HL-60 (cell line): ENCODE data around the gene PDXP.

Experiments used
- CTCF ChIP-seq: IDR thresholded peaks from one replicate; pipeline ENCODE4 v1.5.1; 2011; ENCODE audit warnings: low read length, control low read depth, inconsistent platforms; ENCODE audit not compliant: insufficient read depth
- POLR2AphosphoS5 ChIP-seq: IDR thresholded peaks from 2 replicates; pipeline ENCODE4 v1.6.1; 2012; ENCODE audit warnings: low read depth

GRCh38 chr22:37624876-37625275 is 33.6 kb upstream of the PDXP start:
- no peak for TF ChIP-seq CTCF
- no peak for TF ChIP-seq POLR2AphosphoS5
